Measurements from ENCODE around the gene KRT33B. TPM values are rescaled to one million over a fixed set of nuclear protein-coding genes. Genes with fewer than 3 reads are reported as not detected.

KRT33B gene
- total RNA-seq, 1 experiment from 2014 or later, result not detected

DNA sequence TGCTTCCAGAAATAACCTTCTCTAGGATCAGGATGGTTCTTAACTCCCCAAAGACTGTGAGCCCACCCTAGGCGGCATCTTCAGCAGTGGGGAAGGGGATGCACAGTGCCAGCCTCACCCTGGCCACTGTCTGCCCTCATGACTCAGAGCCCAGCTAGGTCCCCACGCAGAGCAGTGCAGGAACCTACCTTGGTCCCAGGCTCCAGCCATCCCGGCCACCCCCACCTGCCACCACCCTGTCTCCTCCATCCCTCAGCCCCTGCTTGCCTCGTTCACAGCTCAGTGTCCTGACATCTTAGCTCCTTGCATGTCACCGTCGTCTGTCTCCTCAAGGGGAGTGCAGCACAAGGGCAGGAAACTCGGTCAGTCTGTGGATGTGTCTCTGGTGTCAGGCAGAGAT, 38.0 kb downstream of the KRT33B start:
- in situ Hi-C loops (cut with HindIII; ENCODE audit: low pct_unique_long_range_greater_than_20kb, low sequenced_read_pairs) (no loop called here), intact Hi-C loops (cut with micrococcal nuclease; ENCODE audit: unreplicated experiment) (no loop called here)
- no TSS peak for BruUV-seq (replicated peaks)
- ChIA-PET CTCF (interaction anchor here (0.6 to 1.1 kb wide), 2 partner anchors 217 to 482 kb away, joined by 3 read pairs; no protein-coding TSS in a partner anchor), POLR2A (interaction anchor here (0.6 kb wide), 1 partner anchor 1043 kb away, joined by 4 read pairs; no protein-coding TSS in a partner anchor)
- DNase-seq (ENCODE audit: low read depth, low spot score), result no peak
- H3K4me1 ChIP-seq (ENCODE audit: control insufficient read depth, insufficient read depth, low read length), result no peaks in the 10 kb centered on the region
- no peak for TF ChIP-seq POLR2AphosphoS5 (IDR thresholded peaks at IDR 0.05; ENCODE audit: low read depth, low read length)
- H3K36me3 ChIP-seq (ENCODE audit: control insufficient read depth, insufficient read depth, low read length), result no peaks in the 10 kb centered on the region
- no peaks in the 10 kb centered on the region for H3K27me3 ChIP-seq (ENCODE audit: control insufficient read depth, insufficient read depth, low read length)
- H3K4me3 ChIP-seq (ENCODE audit: low read depth in 2 of 2, low read length in 2 of 2), result no peak overlapping the region
- ATAC-seq, result no peak
- no peak overlapping the region for H3K27ac ChIP-seq (ENCODE audit: low read length)
- H3K9me3 ChIP-seq (ENCODE audit: control insufficient read depth, insufficient read depth, low read depth, low read length), result no peaks in the 10 kb centered on the region

DNA sequence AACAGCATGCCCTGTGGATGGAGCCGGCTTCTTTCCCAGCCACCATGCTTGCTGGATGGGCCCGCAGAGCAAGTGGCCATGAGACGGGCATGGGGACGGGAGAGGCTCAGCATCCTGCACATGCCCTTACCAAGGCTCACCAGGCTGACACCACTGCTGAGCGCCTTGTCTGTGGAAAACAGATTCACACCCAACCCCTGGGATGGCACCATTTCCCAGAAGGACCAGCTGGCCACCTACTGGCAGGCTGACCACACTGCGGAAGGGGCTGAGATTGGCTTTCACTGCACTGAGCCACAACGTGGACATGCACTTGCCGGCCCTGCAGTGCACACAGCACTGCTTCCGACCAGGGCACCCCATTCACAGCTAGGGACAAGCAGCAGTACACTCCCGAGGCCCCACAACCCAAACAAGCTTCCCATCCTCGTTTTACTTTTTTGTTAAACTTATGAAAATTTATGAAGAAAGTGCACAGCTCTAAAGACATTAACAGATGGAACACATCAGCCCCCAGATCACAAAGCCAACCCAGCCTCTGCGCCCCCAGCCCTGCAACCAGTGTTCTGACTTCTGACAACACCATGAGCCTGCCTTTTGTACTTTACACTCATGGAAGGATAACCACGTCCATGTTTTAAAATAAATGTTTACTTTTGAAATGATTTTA, 40.2 kb downstream of the KRT33B start:
- intact Hi-C loops (cut with micrococcal nuclease; ENCODE audit: unreplicated experiment) (loop anchor here (10.0 kb wide), 1 partner anchor 335 kb away; no protein-coding TSS in a partner anchor), in situ Hi-C loops (cut with HindIII; ENCODE audit: low pct_unique_long_range_greater_than_20kb, low sequenced_read_pairs) (no loop called here)
- DNase-seq (ENCODE audit: low read depth, low spot score), result no peak
- POLR2A ChIA-PET, result no interaction called here
- no peak for TF ChIP-seq SIN3A (IDR thresholded peaks at IDR 0.05; ENCODE audit: borderline replicate concordance, insufficient read depth, low read depth, low read length)
- TF ChIP-seq, protein P1, sequence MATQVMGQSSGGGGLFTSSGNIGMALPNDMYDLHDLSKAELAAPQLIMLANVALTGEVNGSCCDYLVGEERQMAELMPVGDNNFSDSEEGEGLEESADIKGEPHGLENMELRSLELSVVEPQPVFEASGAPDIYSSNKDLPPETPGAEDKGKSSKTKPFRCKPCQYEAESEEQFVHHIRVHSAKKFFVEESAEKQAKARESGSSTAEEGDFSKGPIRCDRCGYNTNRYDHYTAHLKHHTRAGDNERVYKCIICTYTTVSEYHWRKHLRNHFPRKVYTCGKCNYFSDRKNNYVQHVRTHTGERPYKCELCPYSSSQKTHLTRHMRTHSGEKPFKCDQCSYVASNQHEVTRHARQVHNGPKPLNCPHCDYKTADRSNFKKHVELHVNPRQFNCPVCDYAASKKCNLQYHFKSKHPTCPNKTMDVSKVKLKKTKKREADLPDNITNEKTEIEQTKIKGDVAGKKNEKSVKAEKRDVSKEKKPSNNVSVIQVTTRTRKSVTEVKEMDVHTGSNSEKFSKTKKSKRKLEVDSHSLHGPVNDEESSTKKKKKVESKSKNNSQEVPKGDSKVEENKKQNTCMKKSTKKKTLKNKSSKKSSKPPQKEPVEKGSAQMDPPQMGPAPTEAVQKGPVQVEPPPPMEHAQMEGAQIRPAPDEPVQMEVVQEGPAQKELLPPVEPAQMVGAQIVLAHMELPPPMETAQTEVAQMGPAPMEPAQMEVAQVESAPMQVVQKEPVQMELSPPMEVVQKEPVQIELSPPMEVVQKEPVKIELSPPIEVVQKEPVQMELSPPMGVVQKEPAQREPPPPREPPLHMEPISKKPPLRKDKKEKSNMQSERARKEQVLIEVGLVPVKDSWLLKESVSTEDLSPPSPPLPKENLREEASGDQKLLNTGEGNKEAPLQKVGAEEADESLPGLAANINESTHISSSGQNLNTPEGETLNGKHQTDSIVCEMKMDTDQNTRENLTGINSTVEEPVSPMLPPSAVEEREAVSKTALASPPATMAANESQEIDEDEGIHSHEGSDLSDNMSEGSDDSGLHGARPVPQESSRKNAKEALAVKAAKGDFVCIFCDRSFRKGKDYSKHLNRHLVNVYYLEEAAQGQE (IDR thresholded peaks at IDR 0.05; ENCODE audit: insufficient read depth in 1 of 2, low read depth in 2 of 2, low read length in 1 of 2), result no peak
- TF ChIP-seq POLR2AphosphoS5 (IDR thresholded peaks at IDR 0.05; ENCODE audit: low read depth, low read length), result no peak
- TF ChIP-seq TCF7L2 (IDR thresholded peaks at IDR 0.05; ENCODE audit: low read depth, low read length), result no peak
- TF ChIP-seq, protein P2, sequence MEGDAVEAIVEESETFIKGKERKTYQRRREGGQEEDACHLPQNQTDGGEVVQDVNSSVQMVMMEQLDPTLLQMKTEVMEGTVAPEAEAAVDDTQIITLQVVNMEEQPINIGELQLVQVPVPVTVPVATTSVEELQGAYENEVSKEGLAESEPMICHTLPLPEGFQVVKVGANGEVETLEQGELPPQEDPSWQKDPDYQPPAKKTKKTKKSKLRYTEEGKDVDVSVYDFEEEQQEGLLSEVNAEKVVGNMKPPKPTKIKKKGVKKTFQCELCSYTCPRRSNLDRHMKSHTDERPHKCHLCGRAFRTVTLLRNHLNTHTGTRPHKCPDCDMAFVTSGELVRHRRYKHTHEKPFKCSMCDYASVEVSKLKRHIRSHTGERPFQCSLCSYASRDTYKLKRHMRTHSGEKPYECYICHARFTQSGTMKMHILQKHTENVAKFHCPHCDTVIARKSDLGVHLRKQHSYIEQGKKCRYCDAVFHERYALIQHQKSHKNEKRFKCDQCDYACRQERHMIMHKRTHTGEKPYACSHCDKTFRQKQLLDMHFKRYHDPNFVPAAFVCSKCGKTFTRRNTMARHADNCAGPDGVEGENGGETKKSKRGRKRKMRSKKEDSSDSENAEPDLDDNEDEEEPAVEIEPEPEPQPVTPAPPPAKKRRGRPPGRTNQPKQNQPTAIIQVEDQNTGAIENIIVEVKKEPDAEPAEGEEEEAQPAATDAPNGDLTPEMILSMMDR (IDR thresholded peaks at IDR 0.05), result peak; percentile 86
- ATAC-seq, result peak; percentile 89
- H3K9me3 ChIP-seq (ENCODE audit: control insufficient read depth, insufficient read depth, low read depth, low read length), result no peaks in the 10 kb centered on the region
- no TSS peak for BruUV-seq (replicated peaks)
- no peaks in the 10 kb centered on the region for H3K27me3 ChIP-seq (ENCODE audit: control insufficient read depth, insufficient read depth, low read length)
- no peaks in the 10 kb centered on the region for H3K4me1 ChIP-seq (ENCODE audit: control insufficient read depth, insufficient read depth, low read length)
- no peak overlapping the region for H3K4me3 ChIP-seq (ENCODE audit: low read depth in 2 of 2, low read length in 2 of 2)
- H3K36me3 ChIP-seq (ENCODE audit: control insufficient read depth, insufficient read depth, low read length), result no peaks in the 10 kb centered on the region
- CTCF ChIA-PET, result interaction anchor here (0.7 to 1.6 kb wide), 2 partner anchors 151 to 219 kb away, joined by 3 to 5 read pairs; no protein-coding TSS in a partner anchor
- H3K27ac ChIP-seq (ENCODE audit: low read length), result no peak overlapping the region

DNA sequence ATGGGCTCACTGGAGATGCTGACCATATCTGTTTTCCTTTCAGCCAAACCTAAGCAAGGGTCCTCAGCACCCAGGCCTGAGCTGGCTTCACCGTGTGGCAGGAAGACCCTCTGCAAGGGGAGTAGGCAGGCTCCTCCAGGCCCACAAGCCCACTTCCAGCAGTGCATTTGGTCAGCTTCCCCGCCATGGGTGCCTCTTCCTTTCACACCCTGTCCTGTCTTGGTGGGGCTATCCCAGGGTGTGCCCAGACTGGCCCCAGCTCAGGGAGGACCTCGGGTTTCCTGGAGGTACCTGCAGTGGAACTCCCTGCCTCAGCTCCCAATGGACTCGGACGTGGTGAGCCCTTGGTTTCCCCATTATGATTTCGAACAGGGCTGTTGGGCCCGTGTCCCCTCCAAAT, 41.4 kb downstream of the KRT33B start:
- no peak for ATAC-seq
- intact Hi-C loops (cut with micrococcal nuclease; ENCODE audit: unreplicated experiment), result loop anchor here (10.0 kb wide), 1 partner anchor 337 kb away; no protein-coding TSS in a partner anchor
- Histone ChIP-seq H3K4me1 (ENCODE audit: control insufficient read depth, insufficient read depth, low read length) (no peaks in the 10 kb centered on the region), H3K36me3 (ENCODE audit: control insufficient read depth, insufficient read depth, low read length) (no peaks in the 10 kb centered on the region), H3K9me3 (ENCODE audit: control insufficient read depth, insufficient read depth, low read depth, low read length) (no peaks in the 10 kb centered on the region), H3K4me3 (ENCODE audit: low read depth in 2 of 2, low read length in 2 of 2) (no peak overlapping the region), H3K27ac (ENCODE audit: low read length) (no peak overlapping the region), H3K27me3 (ENCODE audit: control insufficient read depth, insufficient read depth, low read length) (no peaks in the 10 kb centered on the region)
- POLR2A ChIA-PET, result no interaction called here
- CTCF ChIA-PET, result interaction anchor here (0.5 to 1.6 kb wide), 2 partner anchors 221 to 512 kb away, joined by 5 to 6 read pairs; no protein-coding TSS in a partner anchor
- in situ Hi-C loops (cut with HindIII; ENCODE audit: low pct_unique_long_range_greater_than_20kb, low sequenced_read_pairs), result no loop called here
- TF ChIP-seq TCF7L2 (IDR thresholded peaks at IDR 0.05; ENCODE audit: low read depth, low read length) (no peak), SIN3A (IDR thresholded peaks at IDR 0.05; ENCODE audit: borderline replicate concordance, insufficient read depth, low read depth, low read length) (no peak), POLR2AphosphoS5 (IDR thresholded peaks at IDR 0.05; ENCODE audit: low read depth, low read length) (no peak)
- TF ChIP-seq, protein P1 (IDR thresholded peaks at IDR 0.05; ENCODE audit: insufficient read depth in 1 of 2, low read depth in 2 of 2, low read length in 1 of 2), result no peak
- TF ChIP-seq, protein P2 (IDR thresholded peaks at IDR 0.05), result no peak
- BruUV-seq (replicated peaks), result no TSS peak
- DNase-seq (ENCODE audit: low read depth, low spot score), result no peak

Data from Panc1 (cell line).